PFSK-1 (cell line): ENCODE data around the gene IFT122.

Experiments
- FOXP2 ChIP-seq: optimal IDR thresholded peaks from 2 replicates; pipeline ENCODE3; 2011; ENCODE audit warnings: borderline replicate concordance, control low read depth, inconsistent platforms; ENCODE audit not compliant: insufficient read depth; ENCODE audit errors: extremely low read length, extremely low read depth
- POLR2AphosphoS5 ChIP-seq: IDR thresholded peaks from 2 replicates; pipeline ENCODE4 v1.6.1; 2012; ENCODE audit warnings: low read depth, mild to moderate bottlenecking, control low read depth, low read length, moderate library complexity
- REST ChIP-seq, 2 experiments: IDR thresholded peaks; 2 replicates each; pipeline versions ENCODE4 v1.6.1 to v1.8.0; 2011 to 2012; ENCODE audit warnings: low read depth in 2 of 2, low read length in 2 of 2, control low read depth in 1 of 2, inconsistent platforms in 1 of 2, mild to moderate bottlenecking in 1 of 2, moderate library complexity in 1 of 2; ENCODE audit not compliant: insufficient read depth in 1 of 2
- SIN3A ChIP-seq: IDR thresholded peaks from 2 replicates; pipeline ENCODE4 v1.6.1; 2012; ENCODE audit warnings: mild to moderate bottlenecking, low read length, moderate library complexity, borderline replicate concordance; ENCODE audit not compliant: insufficient read depth
- TAF1 ChIP-seq: IDR thresholded peaks from 2 replicates; pipeline ENCODE4 v1.6.1; 2012; ENCODE audit warnings: low read length, control low read depth, borderline replicate concordance; ENCODE audit not compliant: insufficient read depth

Gene IFT122

GRCh38 chr3:129556358-129556695 lies 116.3 kb downstream of the IFT122 start:
- TF ChIP-seq SIN3A (no peak), POLR2AphosphoS5 (no peak), REST (IDR thresholded peaks at IDR 0.05; ENCODE audit: insufficient read depth in 1 of 2, low read depth in 2 of 2, low read length in 2 of 2) (no peak)

- TF ChIP-seq FOXP2: no peak
- no peak for TF ChIP-seq POLR2AphosphoS5
- TF ChIP-seq TAF1: no peak
- TF ChIP-seq SIN3A: no peak
Measured at GRCh38 chr3:129556890-129557547, 117.0 kb downstream of the IFT122 start.

- no peak for TF ChIP-seq SIN3A
- TF ChIP-seq POLR2AphosphoS5: no peak
- TF ChIP-seq REST (IDR thresholded peaks at IDR 0.05; ENCODE audit: insufficient read depth in 1 of 2, low read depth in 2 of 2, low read length in 2 of 2): no peak
- TF ChIP-seq TAF1: no peak
- no peak for TF ChIP-seq FOXP2
Measured at GRCh38 chr3:129557548-129557894, 117.5 kb downstream of the IFT122 start.

GRCh38 chr3:129558081-129558771 lies 118.2 kb downstream of the IFT122 start:
- TF ChIP-seq TAF1 (no peak), REST (IDR thresholded peaks at IDR 0.05; ENCODE audit: insufficient read depth in 1 of 2, low read depth in 2 of 2, low read length in 2 of 2) (no peak), SIN3A (no peak), FOXP2 (no peak), POLR2AphosphoS5 (no peak)

GRCh38 chr3:129558772-129559564 lies 118.9 kb downstream of the IFT122 start:
- TF ChIP-seq SIN3A: no peak
- no peak for TF ChIP-seq POLR2AphosphoS5
- TF ChIP-seq TAF1: no peak

GRCh38 chr3:129559565-129560079 lies 119.6 kb downstream of the IFT122 start:
- TF ChIP-seq TAF1 (no peak), FOXP2 (no peak), SIN3A (no peak), REST (IDR thresholded peaks at IDR 0.05; ENCODE audit: insufficient read depth in 1 of 2, low read depth in 2 of 2, low read length in 2 of 2) (no peak), POLR2AphosphoS5 (no peak)
